Stomach (tissue), 9 donors: ENCODE data around the gene C2orf92. TPM values are rescaled to one million over a fixed set of nuclear protein-coding genes. Genes with fewer than 3 reads are reported as not detected.

Experiments
- DNase-seq, 2 donors: peaks; one replicate each; pipeline versions ENCODE4 v3.0.0 to v3.0.0-alpha.2; 2013 to 2019
- H3K27ac ChIP-seq, 5 donors: fragments of 200-600 bp in 4 of 5; sonication (generic) in 4 of 5; one replicate each; pipeline ENCODE4 v1.5.1; 2013 to 2019; ENCODE audit warnings: mild to moderate bottlenecking in 1 of 5, moderate library complexity in 1 of 5
- H3K27me3 ChIP-seq, 3 donors: fragments of 200-600 bp; sonication (generic); one replicate each; pipeline ENCODE4 v1.5.1; 2017 to 2019; ENCODE audit warnings: mixed run types in 1 of 3
- H3K36me3 ChIP-seq, 4 donors: fragments of 200-600 bp; sonication (generic); 1 replicate in 3 of 4; 2 replicates in 1 of 4; pipeline ENCODE4 v1.5.1; 2016 to 2019
- H3K4me1 ChIP-seq, 4 donors: fragments of 200-600 bp; sonication (generic); one replicate each; pipeline ENCODE4 v1.5.1; 2016 to 2019
- H3K4me3 ChIP-seq, 4 donors: fragments of 200-600 bp; sonication (generic) in 3 of 4; one replicate each; pipeline ENCODE4 v1.5.1; 2016 to 2019; ENCODE audit warnings: mild to moderate bottlenecking in 1 of 4
- H3K9me3 ChIP-seq, 4 donors: fragments of 200-600 bp; sonication (generic); one replicate each; pipeline ENCODE4 v1.5.1; 2016 to 2019
- CTCF ChIP-seq, 7 experiments: fragments of 450-650 bp in 4 of 7; fragments of 200-600 bp in 3 of 7; sonication (generic) in 3 of 7; IDR thresholded peaks; one replicate each; pipeline ENCODE4 v1.5.1; 2016 to 2019; ENCODE audit warnings: antibody characterized with exemption in 7 of 7, control low read depth in 2 of 7, mild to moderate bottlenecking in 1 of 7
- EP300 ChIP-seq: sonication (generic); formaldehyde crosslinking; IDR thresholded peaks from one replicate; pipeline ENCODE4 v1.6.1; 2017; ENCODE audit warnings: antibody characterized with exemption
- POLR2A ChIP-seq, 4 donors: fragments of 450-650 bp; IDR thresholded peaks; one replicate each; pipeline ENCODE4 v1.6.1; 2016; ENCODE audit warnings: antibody characterized with exemption in 4 of 4, control low read depth in 2 of 4, mild to moderate bottlenecking in 1 of 4, moderate library complexity in 1 of 4
- POLR2AphosphoS5 ChIP-seq, 3 donors: sonication (generic); formaldehyde crosslinking; IDR thresholded peaks; one replicate each; pipeline ENCODE4 v1.6.1; 2016; ENCODE audit warnings: antibody characterized with exemption in 3 of 3
- WGBS, 5 donors: extraction: QIAGEN DNeasy Blood & Tissue Kit in 3 of 5; methylation state at CpG; one replicate each; pipeline versions ENCODE4 v1.1.5 to v1.1.7; 2013 to 2018; 5-methylcytosine and 5-hydroxymethylcytosine counted together
- intact Hi-C: fragments of 100-400 bp; cut with DNase I; formaldehyde crosslinking; loops from one replicate; pipeline ENCODE4 v1.15.1; 2023; ENCODE audit warnings: low total_unique reads
- polyA plus RNA-seq, 3 donors: library from polyadenylated mRNA; stranded (reverse); fragments of 200-250 nt; gene quantifications; one replicate each; pipeline ENCODE4 v1.2.3, GENCODE V29; 2013
- total RNA-seq, 5 donors: library from RNA; depleted of rRNA; stranded (reverse); fragments of >200 nt; gene quantifications; one replicate each; pipeline versions ENCODE4 v1.1.0 to v1.2.3, GENCODE V29; 2014 to 2016
- donor health status: healthy with polysubstance abuse.
- donor health status: Bipolar disorder and iron deficiency.
- donor health status: healthy.

Gene C2orf92
- total and polyA plus RNA-seq, 8 donors: 2.3 to 35.3 (median 6.0) TPM; not detected in 2

GRCh38 chr2:97651114-97651513 is 18.4 kb upstream of the C2orf92 start:
- intact Hi-C loops: no loop called here
- Histone ChIP-seq H3K9me3 (peaks cover 0 to 5% (median 0%) of the 10 kb centered on the region in 4 donors), H3K36me3 (peaks cover 29 to 72% (median 56%) of the 10 kb centered on the region in 4 donors), H3K4me1 (peaks cover 6 to 20% (median 14%) of the 10 kb centered on the region in 4 donors), H3K27me3 (no peaks in the 10 kb centered on the region), H3K27ac (no peak overlapping the region), H3K4me3 (no peak overlapping the region)
- TF ChIP-seq CTCF (IDR thresholded peaks at IDR 0.05) (no peak), POLR2A (IDR thresholded peaks at IDR 0.05) (no peak), POLR2AphosphoS5 (IDR thresholded peaks at IDR 0.05) (no peak), EP300 (no peak)
- no peak for DNase-seq
- WGBS, 5 donors: 80 to 86% (median 83%) methylated on average over 4 of the region's 4 CpGs

GRCh38 chr2:97653473-97653872 is 16.0 kb upstream of the C2orf92 start:
- TF ChIP-seq CTCF (IDR thresholded peaks at IDR 0.05) (no peak), POLR2AphosphoS5 (IDR thresholded peaks at IDR 0.05) (no peak), POLR2A (IDR thresholded peaks at IDR 0.05) (no peak), EP300 (no peak)
- Histone ChIP-seq H3K9me3 (peaks cover 0 to 5% (median 0%) of the 10 kb centered on the region in 4 donors), H3K27me3 (no peaks in the 10 kb centered on the region), H3K27ac (no peak overlapping the region), H3K4me3 (no peak overlapping the region), H3K36me3 (peaks cover 40 to 81% (median 65%) of the 10 kb centered on the region in 4 donors), H3K4me1 (no peaks in the 10 kb centered on the region)
- 77 to 89% (median 81%) methylated on average over 2 of the region's 2 CpGs for WGBS, 5 donors
- intact Hi-C loops: no loop called here
- no peak for DNase-seq

GRCh38 chr2:97653874-97654273 is 15.6 kb upstream of the C2orf92 start:
- 95 to 100% (median 100%) methylated on average over 1 of the region's 1 CpG for WGBS, 5 donors
- intact Hi-C loops: no loop called here
- TF ChIP-seq POLR2A (IDR thresholded peaks at IDR 0.05) (no peak), CTCF (IDR thresholded peaks at IDR 0.05) (no peak), POLR2AphosphoS5 (IDR thresholded peaks at IDR 0.05) (no peak), EP300 (no peak)
- peaks cover 40 to 81% (median 65%) of the 10 kb centered on the region in 4 donors for H3K36me3 ChIP-seq
- peaks cover 0 to 5% (median 0%) of the 10 kb centered on the region in 4 donors for H3K9me3 ChIP-seq
- no peaks in the 10 kb centered on the region for H3K4me1 ChIP-seq
- no peak overlapping the region for H3K4me3 ChIP-seq
- no peak for DNase-seq
- H3K27ac ChIP-seq: no peak overlapping the region
- no peaks in the 10 kb centered on the region for H3K27me3 ChIP-seq

GRCh38 chr2:97654309-97654708 is 15.2 kb upstream of the C2orf92 start:
- no peaks in the 10 kb centered on the region for H3K4me1 ChIP-seq
- no peak for DNase-seq
- no peaks in the 10 kb centered on the region for H3K27me3 ChIP-seq
- TF ChIP-seq CTCF (IDR thresholded peaks at IDR 0.05) (no peak), POLR2AphosphoS5 (IDR thresholded peaks at IDR 0.05) (no peak), EP300 (no peak), POLR2A (IDR thresholded peaks at IDR 0.05) (no peak)
- H3K27ac ChIP-seq: no peak overlapping the region
- intact Hi-C loops: no loop called here
- WGBS, 5 donors: 89 to 94% (median 90%) methylated on average over 5 of the region's 5 CpGs
- H3K9me3 ChIP-seq: peaks cover 0 to 5% (median 0%) of the 10 kb centered on the region in 4 donors
- peaks cover 39 to 81% (median 65%) of the 10 kb centered on the region in 4 donors for H3K36me3 ChIP-seq
- H3K4me3 ChIP-seq: no peak overlapping the region
